ENCODE measurements around the gene TMEM225. TPM values are rescaled to one million over a fixed set of nuclear protein-coding genes. Genes with fewer than 3 reads are reported as not detected.

The TMEM225 gene
- not detected in 2 replicates for total RNA-seq (2014; rRNA removed; shearing (Covaris generic); ENCODE audit: low replicate concordance)

GRCh38 chr11:123885570-123885969 lies at the start of gene TMEM225:
TMEM225 (minus strand) TSS chr11:123885670; CDS start chr11:123885425, 245 bp downstream.
- Histone ChIP-seq H3K4me3 (ENCODE audit: low read length) (no peak within 1 kb of the TSS), H3K27ac (ENCODE audit: low read length) (no peak within 1 kb of the TSS)

GRCh38 chr11:123924027-123924426 lies 38.6 kb upstream of the TMEM225 start:
- H3K9me2 ChIP-seq (replicated peaks; ENCODE audit: insufficient read depth, low read length) = no peaks in the 10 kb centered on the region
- H3K9ac ChIP-seq (ENCODE audit: low read length) = no peak overlapping the region
- no peaks in the 10 kb centered on the region for H3K79me2 ChIP-seq (ENCODE audit: low read length)
- no peaks in the 10 kb centered on the region for H3K4me1 ChIP-seq (ENCODE audit: low read length)
- no peak overlapping the region for H3K4me3 ChIP-seq (ENCODE audit: low read length)
- no peaks in the 10 kb centered on the region for H3K9me3 ChIP-seq (ENCODE audit: low read length)
- H3K4me2 ChIP-seq (ENCODE audit: low read depth, low read length, poor library complexity, severe bottlenecking) = no peak overlapping the region
- H3K27ac ChIP-seq (ENCODE audit: low read length) = no peak overlapping the region
- no peak for DNase-seq
- no peaks in the 10 kb centered on the region for H3K27me3 ChIP-seq (ENCODE audit: low read length)
- H4K20me1 ChIP-seq (ENCODE audit: insufficient read depth, low read depth, low read length) = no peaks in the 10 kb centered on the region
- H2AFZ ChIP-seq (ENCODE audit: low read length) = no peak overlapping the region
- H3K36me3 ChIP-seq (ENCODE audit: insufficient read depth, low read length) = no peaks in the 10 kb centered on the region

More at GRCh38 chr11:123885570-123885969, at the start of gene TMEM225:
- Histone ChIP-seq H3K9ac (ENCODE audit: low read length) (no peak within 1 kb of the TSS), H3K27me3 (ENCODE audit: low read length) (no peaks in the 10 kb centered on the region), H3K4me2 (ENCODE audit: low read depth, low read length, poor library complexity, severe bottlenecking) (no peak within 1 kb of the TSS), H3K79me2 (ENCODE audit: low read length) (no peaks in the 10 kb centered on the region), H3K4me1 (ENCODE audit: low read length) (no peaks in the 10 kb centered on the region), H3K36me3 (ENCODE audit: insufficient read depth, low read length) (no peaks in the 10 kb centered on the region), H3K9me3 (ENCODE audit: low read length) (no peaks in the 10 kb centered on the region), H4K20me1 (ENCODE audit: insufficient read depth, low read depth, low read length) (no peaks in the 10 kb centered on the region), H2AFZ (ENCODE audit: low read length) (no peak within 1 kb of the TSS), H3K9me2 (replicated peaks; ENCODE audit: insufficient read depth, low read length) (no peaks in the 10 kb centered on the region)
- no peak for DNase-seq

- no peak overlapping the region for H3K9ac ChIP-seq (ENCODE audit: low read length)
- H3K27ac ChIP-seq (ENCODE audit: low read length) = no peak overlapping the region
- DNase-seq = no peak
- no peak overlapping the region for H3K4me3 ChIP-seq (ENCODE audit: low read length)
- no peaks in the 10 kb centered on the region for H4K20me1 ChIP-seq (ENCODE audit: insufficient read depth, low read depth, low read length)
- no peaks in the 10 kb centered on the region for H3K9me3 ChIP-seq (ENCODE audit: low read length)
- no peaks in the 10 kb centered on the region for H3K27me3 ChIP-seq (ENCODE audit: low read length)
- H3K4me2 ChIP-seq (ENCODE audit: low read depth, low read length, poor library complexity, severe bottlenecking) = no peak overlapping the region
- no peaks in the 10 kb centered on the region for H3K9me2 ChIP-seq (replicated peaks; ENCODE audit: insufficient read depth, low read length)
- H3K36me3 ChIP-seq (ENCODE audit: insufficient read depth, low read length) = no peaks in the 10 kb centered on the region
- no peaks in the 10 kb centered on the region for H3K79me2 ChIP-seq (ENCODE audit: low read length)
- no peak overlapping the region for H2AFZ ChIP-seq (ENCODE audit: low read length)
- no peaks in the 10 kb centered on the region for H3K4me1 ChIP-seq (ENCODE audit: low read length)
These were observed 35.5 kb upstream of the TMEM225 start for GRCh38 chr11:123920943-123921342.

- Histone ChIP-seq H3K4me1 (ENCODE audit: low read length) (no peaks in the 10 kb centered on the region), H3K4me2 (ENCODE audit: low read depth, low read length, poor library complexity, severe bottlenecking) (no peak overlapping the region), H3K79me2 (ENCODE audit: low read length) (no peaks in the 10 kb centered on the region), H3K36me3 (ENCODE audit: insufficient read depth, low read length) (no peaks in the 10 kb centered on the region), H3K27ac (ENCODE audit: low read length) (no peak overlapping the region), H3K4me3 (ENCODE audit: low read length) (no peak overlapping the region), H3K9me2 (replicated peaks; ENCODE audit: insufficient read depth, low read length) (no peaks in the 10 kb centered on the region), H3K9me3 (ENCODE audit: low read length) (no peaks in the 10 kb centered on the region), H3K27me3 (ENCODE audit: low read length) (no peaks in the 10 kb centered on the region), H4K20me1 (ENCODE audit: insufficient read depth, low read depth, low read length) (no peaks in the 10 kb centered on the region), H2AFZ (ENCODE audit: low read length) (no peak overlapping the region), H3K9ac (ENCODE audit: low read length) (no peak overlapping the region)
- DNase-seq = no peak
These were observed 20.4 kb upstream of the TMEM225 start for GRCh38 chr11:123905826-123906225.

GRCh38 chr11:123904932-123905331 lies 19.5 kb upstream of the TMEM225 start:
- Histone ChIP-seq H3K4me1 (ENCODE audit: low read length) (no peaks in the 10 kb centered on the region), H2AFZ (ENCODE audit: low read length) (no peak overlapping the region), H3K9me3 (ENCODE audit: low read length) (no peaks in the 10 kb centered on the region), H3K9ac (ENCODE audit: low read length) (no peak overlapping the region), H4K20me1 (ENCODE audit: insufficient read depth, low read depth, low read length) (no peaks in the 10 kb centered on the region), H3K4me3 (ENCODE audit: low read length) (no peak overlapping the region), H3K27ac (ENCODE audit: low read length) (no peak overlapping the region), H3K4me2 (ENCODE audit: low read depth, low read length, poor library complexity, severe bottlenecking) (no peak overlapping the region), H3K36me3 (ENCODE audit: insufficient read depth, low read length) (no peaks in the 10 kb centered on the region), H3K27me3 (ENCODE audit: low read length) (no peaks in the 10 kb centered on the region), H3K9me2 (replicated peaks; ENCODE audit: insufficient read depth, low read length) (no peaks in the 10 kb centered on the region), H3K79me2 (ENCODE audit: low read length) (no peaks in the 10 kb centered on the region)
- no peak for DNase-seq

GRCh38 chr11:123903932-123904331 lies 18.5 kb upstream of the TMEM225 start:
- Histone ChIP-seq H3K9me2 (replicated peaks; ENCODE audit: insufficient read depth, low read length) (no peaks in the 10 kb centered on the region), H3K4me3 (ENCODE audit: low read length) (no peak overlapping the region), H3K9ac (ENCODE audit: low read length) (no peak overlapping the region), H3K4me2 (ENCODE audit: low read depth, low read length, poor library complexity, severe bottlenecking) (no peak overlapping the region), H2AFZ (ENCODE audit: low read length) (no peak overlapping the region), H3K36me3 (ENCODE audit: insufficient read depth, low read length) (no peaks in the 10 kb centered on the region), H4K20me1 (ENCODE audit: insufficient read depth, low read depth, low read length) (no peaks in the 10 kb centered on the region), H3K27me3 (ENCODE audit: low read length) (no peaks in the 10 kb centered on the region), H3K4me1 (ENCODE audit: low read length) (no peaks in the 10 kb centered on the region), H3K9me3 (ENCODE audit: low read length) (no peaks in the 10 kb centered on the region), H3K27ac (ENCODE audit: low read length) (no peak overlapping the region), H3K79me2 (ENCODE audit: low read length) (no peaks in the 10 kb centered on the region)
- DNase-seq = no peak

- H3K9ac ChIP-seq (ENCODE audit: low read length) = no peak within 1 kb of the TSS
- H3K79me2 ChIP-seq (ENCODE audit: low read length) = no peaks in the 10 kb centered on the region
- H4K20me1 ChIP-seq (ENCODE audit: insufficient read depth, low read depth, low read length) = no peaks in the 10 kb centered on the region
- no peaks in the 10 kb centered on the region for H3K9me3 ChIP-seq (ENCODE audit: low read length)
- no peak within 1 kb of the TSS for H3K4me3 ChIP-seq (ENCODE audit: low read length)
- no peaks in the 10 kb centered on the region for H3K9me2 ChIP-seq (replicated peaks; ENCODE audit: insufficient read depth, low read length)
- H3K36me3 ChIP-seq (ENCODE audit: insufficient read depth, low read length) = no peaks in the 10 kb centered on the region
- no peaks in the 10 kb centered on the region for H3K27me3 ChIP-seq (ENCODE audit: low read length)
- H2AFZ ChIP-seq (ENCODE audit: low read length) = no peak within 1 kb of the TSS
- H3K4me2 ChIP-seq (ENCODE audit: low read depth, low read length, poor library complexity, severe bottlenecking) = no peak within 1 kb of the TSS
- H3K27ac ChIP-seq (ENCODE audit: low read length) = no peak within 1 kb of the TSS
- no peaks in the 10 kb centered on the region for H3K4me1 ChIP-seq (ENCODE audit: low read length)
- no peak for DNase-seq
These were observed 16.4 kb upstream of the TMEM225 start, which contains the start of gene OR8D4 for GRCh38 chr11:123901867-123902266. OR8D4 (plus strand) TSS chr11:123902167; CDS start chr11:123906432, 4,265 bp downstream.

GRCh38 chr11:123899792-123900191 lies 14.3 kb upstream of the TMEM225 start:
- H3K36me3 ChIP-seq (ENCODE audit: insufficient read depth, low read length) = no peaks in the 10 kb centered on the region
- no peak overlapping the region for H3K27ac ChIP-seq (ENCODE audit: low read length)
- H4K20me1 ChIP-seq (ENCODE audit: insufficient read depth, low read depth, low read length) = no peaks in the 10 kb centered on the region
- H3K27me3 ChIP-seq (ENCODE audit: low read length) = no peaks in the 10 kb centered on the region
- no peak for DNase-seq
- no peaks in the 10 kb centered on the region for H3K79me2 ChIP-seq (ENCODE audit: low read length)
- H2AFZ ChIP-seq (ENCODE audit: low read length) = no peak overlapping the region
- no peak overlapping the region for H3K4me3 ChIP-seq (ENCODE audit: low read length)
- no peak overlapping the region for H3K9ac ChIP-seq (ENCODE audit: low read length)
- H3K9me3 ChIP-seq (ENCODE audit: low read length) = no peaks in the 10 kb centered on the region
- H3K4me2 ChIP-seq (ENCODE audit: low read depth, low read length, poor library complexity, severe bottlenecking) = no peak overlapping the region
- H3K9me2 ChIP-seq (replicated peaks; ENCODE audit: insufficient read depth, low read length) = no peaks in the 10 kb centered on the region
- no peaks in the 10 kb centered on the region for H3K4me1 ChIP-seq (ENCODE audit: low read length)

- no peaks in the 10 kb centered on the region for H3K9me2 ChIP-seq (replicated peaks; ENCODE audit: insufficient read depth, low read length)
- H3K9ac ChIP-seq (ENCODE audit: low read length) = no peak overlapping the region
- no peaks in the 10 kb centered on the region for H3K27me3 ChIP-seq (ENCODE audit: low read length)
- no peaks in the 10 kb centered on the region for H3K36me3 ChIP-seq (ENCODE audit: insufficient read depth, low read length)
- no peaks in the 10 kb centered on the region for H3K79me2 ChIP-seq (ENCODE audit: low read length)
- no peak overlapping the region for H3K4me3 ChIP-seq (ENCODE audit: low read length)
- no peak overlapping the region for H3K4me2 ChIP-seq (ENCODE audit: low read depth, low read length, poor library complexity, severe bottlenecking)
- DNase-seq = no peak
- no peaks in the 10 kb centered on the region for H4K20me1 ChIP-seq (ENCODE audit: insufficient read depth, low read depth, low read length)
- H2AFZ ChIP-seq (ENCODE audit: low read length) = no peak overlapping the region
- no peaks in the 10 kb centered on the region for H3K9me3 ChIP-seq (ENCODE audit: low read length)
- no peak overlapping the region for H3K27ac ChIP-seq (ENCODE audit: low read length)
- no peaks in the 10 kb centered on the region for H3K4me1 ChIP-seq (ENCODE audit: low read length)
These were observed 6.6 kb upstream of the TMEM225 start for GRCh38 chr11:123892031-123892430.

Measured in Karpas-422 (cell line).